ENCODE measurements around the gene CHL1.

Gene CHL1

GRCh38 chr3:196311-197148 is at the start of gene CHL1:
TSS of gene CHL1 (plus strand) at chr3:196763. CDS start at chr3:319777, 123,014 bp downstream.
- no peak for DNase-seq (ENCODE audit: low read depth)

GRCh38 chr3:151614-152189 is 44.9 kb upstream of the CHL1 start:
- no peak for DNase-seq (ENCODE audit: low read depth)

- DNase-seq (ENCODE audit: low read depth): no peak
Measured at GRCh38 chr3:159974-160373, 36.6 kb upstream of the CHL1 start.

GRCh38 chr3:166071-166470 is 30.5 kb upstream of the CHL1 start:
- no peak for DNase-seq (ENCODE audit: low read depth)

GRCh38 chr3:166799-167198 is 29.8 kb upstream of the CHL1 start:
- DNase-seq (ENCODE audit: low read depth): no peak

GRCh38 chr3:173886-174285 is 22.7 kb upstream of the CHL1 start:
- DNase-seq (ENCODE audit: low read depth): no peak

- DNase-seq (ENCODE audit: low read depth): no peak
Measured at GRCh38 chr3:184976-185375, 11.6 kb upstream of the CHL1 start.

GRCh38 chr3:192215-192929 is 4.2 kb upstream of the CHL1 start:
- DNase-seq (ENCODE audit: low read depth): no peak

- DNase-seq (ENCODE audit: low read depth): no peak
Measured at GRCh38 chr3:194001-194400, 2.6 kb upstream of the CHL1 start.

- DNase-seq (ENCODE audit: low read depth): no peak
Measured at GRCh38 chr3:194421-194820, 2.1 kb upstream of the CHL1 start.

- no peak for DNase-seq (ENCODE audit: low read depth)
Measured at GRCh38 chr3:195666-196065, 897 bp upstream of the CHL1 start.

GRCh38 chr3:197149-197827 is 725 bp downstream of the CHL1 start:
- no peak for DNase-seq (ENCODE audit: low read depth)

- no peak for DNase-seq (ENCODE audit: low read depth)
Measured at GRCh38 chr3:197828-198491, 1.4 kb downstream of the CHL1 start.

- DNase-seq (ENCODE audit: low read depth): no peak
Measured at GRCh38 chr3:199835-200234, 3.3 kb downstream of the CHL1 start.

GRCh38 chr3:200758-201325 is 4.3 kb downstream of the CHL1 start:
- no peak for DNase-seq (ENCODE audit: low read depth)

- no peak for DNase-seq (ENCODE audit: low read depth)
Measured at GRCh38 chr3:204102-204501, 7.5 kb downstream of the CHL1 start.

- no peak for DNase-seq (ENCODE audit: low read depth)
Measured at GRCh38 chr3:207973-208372, 11.4 kb downstream of the CHL1 start.

- no peak for DNase-seq (ENCODE audit: low read depth)
Measured at GRCh38 chr3:210669-211068, 14.1 kb downstream of the CHL1 start.

GRCh38 chr3:212432-212831 is 15.9 kb downstream of the CHL1 start:
- no peak for DNase-seq (ENCODE audit: low read depth)

- DNase-seq (ENCODE audit: low read depth): no peak
Measured at GRCh38 chr3:217099-217813, 20.7 kb downstream of the CHL1 start.

- no peak for DNase-seq (ENCODE audit: low read depth)
Measured at GRCh38 chr3:217948-218347, 21.4 kb downstream of the CHL1 start.
